HEK293T (cell line): ENCODE data around the gene SPSB1.

Experiments used
- CTCF ChIA-PET: fragments of 350-600 bp; formaldehyde crosslinking; extraction: SDS; loops from one replicate; lab custom pipeline; 2021; ENCODE audit warnings: antibody characterized with exemption, inconsistent platforms; lab: Yijun Ruan, JAX
- POLR2A ChIA-PET: fragments of 350-600 bp; formaldehyde crosslinking; extraction: SDS; loops from one replicate; lab custom pipeline; 2020; ENCODE audit warnings: antibody characterized with exemption, inconsistent platforms; lab: Yijun Ruan, JAX
- DNase-seq: peaks from one replicate; pipeline ENCODE4 v3.0.0; 2012; ENCODE audit warnings: mixed read lengths; ENCODE audit errors: extremely low spot score
- ARNT ChIP-seq: fragments of 450-650 bp; IDR thresholded peaks from 2 replicates; pipeline ENCODE4 v1.6.1; 2017; ENCODE audit warnings: mild to moderate bottlenecking
- BHLHE40 ChIP-seq: fragments of 450-650 bp; IDR thresholded peaks from 2 replicates; pipeline ENCODE4 v1.6.1; 2016; ENCODE audit warnings: mild to moderate bottlenecking, moderate library complexity, borderline replicate concordance
- CTBP1 ChIP-seq: fragments of 450-650 bp; IDR thresholded peaks from 2 replicates; pipeline ENCODE4 v1.6.1; 2016; ENCODE audit warnings: borderline replicate concordance
- ELF4 ChIP-seq: fragments of 450-650 bp; IDR thresholded peaks from 2 replicates; pipeline ENCODE4 v1.6.1; 2017; ENCODE audit warnings: antibody characterized with exemption
- FOXA1 ChIP-seq: fragments of 450-650 bp; IDR thresholded peaks from 2 replicates; pipeline ENCODE4 v1.6.1; 2016; ENCODE audit warnings: mild to moderate bottlenecking
- FOXK2 ChIP-seq: fragments of 450-650 bp; IDR thresholded peaks from 2 replicates; pipeline ENCODE4 v1.6.1; 2016; ENCODE audit warnings: mild to moderate bottlenecking
- FOXM1 ChIP-seq: fragments of 450-650 bp; IDR thresholded peaks from 2 replicates; pipeline ENCODE4 v1.6.1; 2017; ENCODE audit warnings: mild to moderate bottlenecking, borderline replicate concordance
- HDGF ChIP-seq: fragments of 450-650 bp; IDR thresholded peaks from 2 replicates; pipeline ENCODE4 v1.6.1; 2017; ENCODE audit warnings: antibody characterized with exemption, borderline replicate concordance
- L3MBTL2 ChIP-seq: fragments of 450-650 bp; conservative IDR thresholded peaks from 2 replicates; pipeline ENCODE4 v1.6.1; 2016; ENCODE audit warnings: mild to moderate bottlenecking
- LEF1 ChIP-seq: fragments of 450-650 bp; IDR thresholded peaks from 2 replicates; pipeline ENCODE4 v1.6.1; 2017; ENCODE audit warnings: mild to moderate bottlenecking, borderline replicate concordance
- NFRKB ChIP-seq: fragments of 450-650 bp; IDR thresholded peaks from 2 replicates; pipeline ENCODE4 v1.6.1; 2016; ENCODE audit warnings: mild to moderate bottlenecking, moderate library complexity
- PKNOX1 ChIP-seq: fragments of 450-650 bp; IDR thresholded peaks from 2 replicates; pipeline ENCODE4 v1.6.1; 2016
- SP1 ChIP-seq: fragments of 450-650 bp; IDR thresholded peaks from 2 replicates; pipeline ENCODE4 v1.6.1; 2017
- SUZ12 ChIP-seq: fragments of 450-650 bp; IDR thresholded peaks from 2 replicates; pipeline ENCODE4 v1.6.1; 2016; ENCODE audit warnings: mild to moderate bottlenecking
- TARDBP ChIP-seq: fragments of 450-650 bp; IDR thresholded peaks from 2 replicates; pipeline ENCODE4 v1.6.1; 2016
- ZNF384 ChIP-seq: fragments of 450-650 bp; IDR thresholded peaks from 2 replicates; pipeline ENCODE4 v1.6.1; 2016

Gene SPSB1

DNA sequence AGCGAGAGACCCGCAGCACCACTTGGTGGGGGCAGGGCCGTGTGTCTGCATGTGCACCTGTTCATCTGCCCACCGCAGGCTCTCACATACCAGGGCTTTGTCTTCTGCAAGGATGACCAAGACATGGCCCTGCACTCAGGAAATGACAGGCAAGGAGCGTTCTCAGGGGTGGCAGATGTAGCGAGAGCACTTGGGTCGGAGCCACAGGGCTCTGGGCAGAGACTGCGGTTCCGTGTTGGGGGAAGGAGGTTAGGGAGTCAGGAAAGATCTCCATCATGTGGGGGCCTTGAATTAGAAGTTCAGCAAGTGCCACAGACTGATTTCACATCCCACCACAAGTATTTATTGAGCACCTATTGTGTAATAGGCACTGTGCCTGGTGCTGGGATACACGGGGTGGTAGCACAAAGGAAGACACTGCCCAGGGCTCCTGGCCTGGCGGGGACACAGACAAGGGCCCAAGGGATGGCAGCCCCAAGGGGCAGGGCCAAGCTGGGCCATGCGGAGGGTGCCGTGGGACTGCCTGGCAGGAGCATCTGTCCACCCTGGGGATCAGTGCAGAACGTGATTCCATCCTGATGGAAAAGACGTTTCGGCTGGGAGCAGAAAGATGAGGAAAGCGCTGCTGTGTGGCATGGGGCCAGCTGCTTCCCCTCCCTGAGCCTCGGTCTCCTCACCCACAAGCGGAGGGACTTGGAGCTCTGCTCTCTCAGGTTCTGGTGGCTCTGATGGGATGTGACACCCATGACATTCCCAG is 11.4 kb upstream of the SPSB1 start:
- CTCF ChIA-PET = no interaction called here
- POLR2A ChIA-PET = interaction anchor here (0.6 kb wide), 1 partner anchor 30 kb away, joined by 3 read pairs; no protein-coding TSS in a partner anchor
- TF ChIP-seq SP1 (no peak), CTBP1 (no peak), NFRKB (no peak), PKNOX1 (no peak), ARNT (no peak), SUZ12 (no peak), FOXK2 (no peak), ELF4 (no peak), BHLHE40 (no peak), FOXA1 (no peak), L3MBTL2 (no peak), TARDBP (no peak)
- no peak for DNase-seq

- POLR2A ChIA-PET = interaction anchor here (0.6 kb wide), 1 partner anchor 29 kb away, joined by 3 read pairs; no protein-coding TSS in a partner anchor
- no peak for TF ChIP-seq FOXK2
- no peak for TF ChIP-seq SUZ12
- CTCF ChIA-PET = no interaction called here
- no peak for DNase-seq
These were observed 10.6 kb upstream of the SPSB1 start for GRCh38 chr1:9281908-9282695.

DNA sequence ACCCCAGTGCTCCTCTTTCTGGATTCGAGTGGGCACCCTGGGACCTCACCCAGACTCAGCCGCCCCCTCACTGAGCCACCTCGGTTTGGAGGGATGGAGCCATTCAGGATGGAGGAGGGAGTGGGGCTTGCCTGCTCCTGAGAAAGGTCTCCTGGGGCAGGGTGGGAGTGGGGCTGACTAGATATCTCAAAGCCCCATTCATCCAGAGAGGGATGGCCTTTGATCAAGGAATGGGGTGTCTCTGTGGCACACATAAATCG is 10.1 kb upstream of the SPSB1 start:
- TF ChIP-seq LEF1 (no peak), NFRKB (no peak), HDGF (no peak), TARDBP (no peak), ZNF384 (no peak), FOXA1 (no peak), BHLHE40 (no peak), SP1 (no peak), ELF4 (no peak), SUZ12 (no peak), PKNOX1 (no peak), ARNT (no peak), FOXM1 (no peak), CTBP1 (no peak), FOXK2 (no peak)
- POLR2A ChIA-PET = no interaction called here
- CTCF ChIA-PET = no interaction called here
- DNase-seq = no peak

- CTCF ChIA-PET = no interaction called here
- DNase-seq = no peak
- POLR2A ChIA-PET = no interaction called here
- no peak for TF ChIP-seq PKNOX1
- no peak for TF ChIP-seq ELF4
- TF ChIP-seq BHLHE40 = no peak
- TF ChIP-seq FOXM1 = no peak
- TF ChIP-seq CTBP1 = no peak
- no peak for TF ChIP-seq ZNF384
- no peak for TF ChIP-seq SUZ12
- TF ChIP-seq FOXK2 = no peak
- TF ChIP-seq NFRKB = no peak
- TF ChIP-seq TARDBP = no peak
- TF ChIP-seq HDGF = no peak
- TF ChIP-seq L3MBTL2 = no peak
- no peak for TF ChIP-seq FOXA1
- TF ChIP-seq SP1 = no peak
- no peak for TF ChIP-seq LEF1
- no peak for TF ChIP-seq ARNT
These were observed 8.6 kb upstream of the SPSB1 start for GRCh38 chr1:9284061-9284460.

- no peak for DNase-seq
- POLR2A ChIA-PET = no interaction called here
- CTCF ChIA-PET = no interaction called here
- no peak for TF ChIP-seq ELF4
- no peak for TF ChIP-seq SUZ12
- no peak for TF ChIP-seq NFRKB
- TF ChIP-seq PKNOX1 = no peak
- TF ChIP-seq TARDBP = no peak
- no peak for TF ChIP-seq LEF1
- TF ChIP-seq FOXK2 = no peak
- no peak for TF ChIP-seq ZNF384
- TF ChIP-seq FOXM1 = no peak
- TF ChIP-seq L3MBTL2 = no peak
- no peak for TF ChIP-seq SP1
- TF ChIP-seq ARNT = no peak
- TF ChIP-seq FOXA1 = no peak
- no peak for TF ChIP-seq BHLHE40
- no peak for TF ChIP-seq HDGF
- no peak for TF ChIP-seq CTBP1
These were observed 6.1 kb upstream of the SPSB1 start for GRCh38 chr1:9286556-9286955.
